ES-I3 (cell line): ENCODE measurements around the gene ATG9B.

Source experiments
- H3K36me3 ChIP-seq: 2 replicates; pipeline ENCODE4 v1.6.1; 2013; ENCODE audit warnings: mild to moderate bottlenecking, low read length, control low read depth, moderate library complexity; ENCODE audit not compliant: insufficient read depth
- H3K4me1 ChIP-seq: 2 replicates; pipeline ENCODE4 v1.6.1; 2013; ENCODE audit warnings: mild to moderate bottlenecking, control low read depth, low read length; ENCODE audit not compliant: insufficient read depth
- H3K9ac ChIP-seq: 2 replicates; pipeline ENCODE4 v1.6.1; 2013; ENCODE audit warnings: low read depth, mild to moderate bottlenecking, low read length, moderate library complexity
- H3K9me3 ChIP-seq: 2 replicates; pipeline ENCODE4 v1.6.1; 2013; ENCODE audit warnings: mild to moderate bottlenecking, low read length, moderate library complexity; ENCODE audit not compliant: control insufficient read depth, insufficient read depth

The ATG9B gene

GRCh38 chr7:150986556-150986955 is 37.7 kb downstream of the ATG9B start:
- no peak overlapping the region for H3K9ac ChIP-seq
- H3K9me3 ChIP-seq, result 0 out of 2 replicates have a peak, but pooled peaks cover 4% of the 10 kb centered on the region
- no peaks in the 10 kb centered on the region; the same call in 1 of the 2 replicates for H3K4me1 ChIP-seq
- H3K36me3 ChIP-seq, result no peaks in the 10 kb centered on the region

GRCh38 chr7:150986099-150986512 is 38.2 kb downstream of the ATG9B start:
- H3K9ac ChIP-seq, result no peak overlapping the region
- no peaks in the 10 kb centered on the region; the same call in 1 of the 2 replicates for H3K4me1 ChIP-seq
- H3K36me3 ChIP-seq, result no peaks in the 10 kb centered on the region
- 0 out of 2 replicates have a peak, but pooled peaks cover 4% of the 10 kb centered on the region for H3K9me3 ChIP-seq

- Histone ChIP-seq H3K9ac (no peak overlapping the region), H3K9me3 (no peaks in the 10 kb centered on the region)
Observed at GRCh38 chr7:150983893-150984368, 40.4 kb downstream of the ATG9B start.

GRCh38 chr7:150982351-150982750 is 41.9 kb downstream of the ATG9B start:
- no peaks in the 10 kb centered on the region for H3K36me3 ChIP-seq
- peaks cover under 1% of the 10 kb centered on the region; the same call in 1 of the 2 replicates for H3K4me1 ChIP-seq
- no peak overlapping the region for H3K9ac ChIP-seq
- H3K9me3 ChIP-seq, result no peaks in the 10 kb centered on the region

More at GRCh38 chr7:150983893-150984368, 40.4 kb downstream of the ATG9B start:
- Histone ChIP-seq H3K36me3 (no peaks in the 10 kb centered on the region), H3K4me1 (no peaks in the 10 kb centered on the region; the same call in 1 of the 2 replicates)

GRCh38 chr7:150981644-150982043 is 42.6 kb downstream of the ATG9B start:
- Histone ChIP-seq H3K4me1 (peaks cover 6% of the 10 kb centered on the region; the same call in 1 of the 2 replicates), H3K9me3 (no peaks in the 10 kb centered on the region), H3K9ac (no peak overlapping the region), H3K36me3 (no peaks in the 10 kb centered on the region)

- Histone ChIP-seq H3K4me1 (peaks cover 13% of the 10 kb centered on the region; the same call in 1 of the 2 replicates), H3K9me3 (no peaks in the 10 kb centered on the region), H3K9ac (no peak overlapping the region), H3K36me3 (no peaks in the 10 kb centered on the region)
Observed at GRCh38 chr7:150980663-150981062, 43.6 kb downstream of the ATG9B start.

GRCh38 chr7:150979713-150980390 is 44.4 kb downstream of the ATG9B start:
- Histone ChIP-seq H3K9me3 (no peaks in the 10 kb centered on the region), H3K9ac (no peak overlapping the region), H3K4me1 (peaks cover 18% of the 10 kb centered on the region; the same call in 1 of the 2 replicates), H3K36me3 (no peaks in the 10 kb centered on the region)

- no peaks in the 10 kb centered on the region for H3K9me3 ChIP-seq
- no peaks in the 10 kb centered on the region for H3K36me3 ChIP-seq
- H3K9ac ChIP-seq, result peak within 1 kb of the TSS; percentile 57; the same call in 1 of the 2 replicates
- peaks cover 21% of the 10 kb centered on the region; the same call in 1 of the 2 replicates for H3K4me1 ChIP-seq
Observed at GRCh38 chr7:150978126-150978789, 46.0 kb downstream of the ATG9B start, which contains the start of gene KCNH2. KCNH2 (minus strand) TSS chr7:150978321; CDS start chr7:150977913, 408 bp downstream.

- Histone ChIP-seq H3K36me3 (no peaks in the 10 kb centered on the region), H3K4me1 (peaks cover 21% of the 10 kb centered on the region; the same call in 1 of the 2 replicates), H3K9me3 (no peaks in the 10 kb centered on the region), H3K9ac (peak overlapping the region; percentile 40; the same call in 1 of the 2 replicates)
Observed at GRCh38 chr7:150977382-150978125, 46.7 kb downstream of the ATG9B start.

GRCh38 chr7:150976529-150977381 is 47.5 kb downstream of the ATG9B start:
- Histone ChIP-seq H3K9me3 (no peaks in the 10 kb centered on the region), H3K9ac (peak overlapping the region; percentile 29; the same call in 1 of the 2 replicates), H3K36me3 (no peaks in the 10 kb centered on the region), H3K4me1 (peaks cover 21% of the 10 kb centered on the region; the same call in 1 of the 2 replicates)

- H3K9me3 ChIP-seq, result no peaks in the 10 kb centered on the region
- H3K36me3 ChIP-seq, result no peaks in the 10 kb centered on the region
- peak overlapping the region; percentile 43; the same call in 1 of the 2 replicates for H3K9ac ChIP-seq
- H3K4me1 ChIP-seq, result peaks cover 21% of the 10 kb centered on the region; the same call in 1 of the 2 replicates
Observed at GRCh38 chr7:150975536-150976319, 48.6 kb downstream of the ATG9B start.

- Histone ChIP-seq H3K9me3 (no peaks in the 10 kb centered on the region), H3K9ac (peak overlapping the region; percentile 43; the same call in 1 of the 2 replicates), H3K4me1 (peaks cover 22% of the 10 kb centered on the region; the same call in 1 of the 2 replicates), H3K36me3 (no peaks in the 10 kb centered on the region)
Observed at GRCh38 chr7:150974468-150975391, 49.6 kb downstream of the ATG9B start.
